Kidney capillary endothelial cell (primary cell): ENCODE measurements around the gene CACNA1E.

Experiments
- DNase-seq: peaks from one replicate; pipeline ENCODE4 v3.0.0-alpha.2; 2018; ENCODE audit warnings: low spot score

CACNA1E gene

GRCh38 chr1:181483285-181484195 lies at the start of gene CACNA1E:
Gene CACNA1E, plus strand, starts transcription at chr1:181483517. Its CDS starts 228 bp downstream, at chr1:181483745.
- DNase-seq, result no peak

GRCh38 chr1:181433931-181434330 lies 49.4 kb upstream of the CACNA1E start:
- DNase-seq, result no peak

GRCh38 chr1:181438013-181438412 lies 45.3 kb upstream of the CACNA1E start:
- DNase-seq, result no peak

- DNase-seq, result no peak
Measured at GRCh38 chr1:181440510-181440909, 42.8 kb upstream of the CACNA1E start.

GRCh38 chr1:181442181-181442525 lies 41.2 kb upstream of the CACNA1E start:
- DNase-seq, result no peak

- DNase-seq, result no peak
Measured at GRCh38 chr1:181443231-181443853, 40.0 kb upstream of the CACNA1E start.

- no peak for DNase-seq
Measured at GRCh38 chr1:181445436-181445835, 37.9 kb upstream of the CACNA1E start.

- DNase-seq, result no peak
Measured at GRCh38 chr1:181448461-181448860, 34.9 kb upstream of the CACNA1E start.

- no peak for DNase-seq
Measured at GRCh38 chr1:181451661-181452230, 31.6 kb upstream of the CACNA1E start.

- DNase-seq, result no peak
Measured at GRCh38 chr1:181452746-181453145, 30.6 kb upstream of the CACNA1E start.

GRCh38 chr1:181453541-181454201 lies 29.6 kb upstream of the CACNA1E start:
- DNase-seq, result no peak

GRCh38 chr1:181456551-181456950 lies 26.8 kb upstream of the CACNA1E start:
- no peak for DNase-seq

- DNase-seq, result no peak
Measured at GRCh38 chr1:181458419-181458818, 24.9 kb upstream of the CACNA1E start.

- DNase-seq, result no peak
Measured at GRCh38 chr1:181459067-181459466, 24.2 kb upstream of the CACNA1E start.

GRCh38 chr1:181469829-181470228 lies 13.5 kb upstream of the CACNA1E start:
- no peak for DNase-seq

- no peak for DNase-seq
Measured at GRCh38 chr1:181475580-181475979, 7.7 kb upstream of the CACNA1E start.

- DNase-seq, result no peak
Measured at GRCh38 chr1:181476581-181476980, 6.7 kb upstream of the CACNA1E start.

GRCh38 chr1:181478306-181478705 lies 5.0 kb upstream of the CACNA1E start:
- no peak for DNase-seq

GRCh38 chr1:181479137-181479745 lies 4.1 kb upstream of the CACNA1E start:
- DNase-seq, result peak; percentile 72

GRCh38 chr1:181482001-181482430 lies 1.3 kb upstream of the CACNA1E start:
- DNase-seq, result no peak

GRCh38 chr1:181482521-181483284 lies 614 bp upstream of the CACNA1E start:
- peak; percentile 5 for DNase-seq
